HG03439 (cell line): ENCODE measurements around the gene NUP93.
"Not testable (repeated sequence)": the region's sequence is repeated elsewhere in the genome, so short reads cannot be mapped to it uniquely, and the experiment has no call there.

Source experiments
- ATAC-seq: cut with Tn5 transposase; IDR thresholded peaks from one replicate; pipeline ENCODE4 v1.9.1; 2021; ENCODE audit warnings: mild to moderate bottlenecking, moderate library complexity; ENCODE audit not compliant: unreplicated experiment

The NUP93 gene

GRCh38 chr16:56866955-56867830 is 137.3 kb downstream of the NUP93 start:
- no peak for ATAC-seq

- ATAC-seq, result no peak
Observed at GRCh38 chr16:56868175-56868574, 138.2 kb downstream of the NUP93 start.

- not testable (repeated sequence) for ATAC-seq
Observed at GRCh38 chr16:56868766-56869165, 138.8 kb downstream of the NUP93 start.

GRCh38 chr16:56869513-56870275 is 139.8 kb downstream of the NUP93 start:
- no peak for ATAC-seq

- ATAC-seq, result no peak
Observed at GRCh38 chr16:56870276-56870888, 140.5 kb downstream of the NUP93 start.

- no peak for ATAC-seq
Observed at GRCh38 chr16:56871172-56871593, 141.3 kb downstream of the NUP93 start.

GRCh38 chr16:56872863-56873391 is 143.0 kb downstream of the NUP93 start:
- ATAC-seq, result no peak

- ATAC-seq, result no peak
Observed at GRCh38 chr16:56874800-56875199, 144.9 kb downstream of the NUP93 start.

GRCh38 chr16:56876048-56876447 is 146.1 kb downstream of the NUP93 start:
- no peak for ATAC-seq

- no peak for ATAC-seq
Observed at GRCh38 chr16:56877486-56878182, 147.7 kb downstream of the NUP93 start.

- no peak for ATAC-seq
Observed at GRCh38 chr16:56878282-56878854, 148.4 kb downstream of the NUP93 start.

GRCh38 chr16:56879276-56879675 is 149.3 kb downstream of the NUP93 start:
- ATAC-seq, result no peak

- no peak for ATAC-seq
Observed at GRCh38 chr16:56880176-56880575, 150.2 kb downstream of the NUP93 start.

- ATAC-seq, result no peak
Observed at GRCh38 chr16:56880685-56881084, 150.8 kb downstream of the NUP93 start.

- no peak for ATAC-seq
Observed at GRCh38 chr16:56882077-56882800, 152.3 kb downstream of the NUP93 start.

- ATAC-seq, result no peak
Observed at GRCh38 chr16:56883586-56883985, 153.7 kb downstream of the NUP93 start.

GRCh38 chr16:56884026-56884582 is 154.2 kb downstream of the NUP93 start:
- ATAC-seq, result no peak

- not testable (repeated sequence) for ATAC-seq
Observed at GRCh38 chr16:56884929-56885328, 155.0 kb downstream of the NUP93 start.

GRCh38 chr16:56885446-56886162 is 155.7 kb downstream of the NUP93 start:
- no peak for ATAC-seq
